Panc1 (cell line): ENCODE data around the gene FHAD1. TPM values are rescaled to one million over a fixed set of nuclear protein-coding genes. Genes with fewer than 3 reads are reported as not detected.

ENCODE experiments used
- ATAC-seq: fragments of 200-7000 bp; cut with Tn5 transposase; 2 replicates; pipeline ENCODE4 v1.9.1; 2020; ENCODE audit warnings: mild to moderate bottlenecking, moderate library complexity
- BruUV-seq: library from RNA; stranded (reverse); fragments of 400-500 nt; replicated peaks from 2 replicates; lab custom pipeline; 2021; lab: Mats Ljungman, UMichigan
- CTCF ChIA-PET: fragments of 300-600 bp; sonication (Branson Sonifier 250); formaldehyde crosslinking; loops from one replicate; lab custom pipeline; 2022; ENCODE audit warnings: antibody characterized with exemption; lab: Charles Lee
- POLR2A ChIA-PET: fragments of 300-600 bp; sonication (Branson Sonifier 250); formaldehyde crosslinking; loops from one replicate; lab custom pipeline; 2022; ENCODE audit warnings: antibody characterized with exemption; lab: Charles Lee
- DNase-seq: peaks from one replicate; pipeline ENCODE4 v3.0.0-alpha.2; 2010; ENCODE audit warnings: low read depth, low spot score
- H3K27ac ChIP-seq: 2 replicates; pipeline ENCODE4 v1.5.1; 2011; ENCODE audit warnings: mild to moderate bottlenecking, low read length, inconsistent platforms
- H3K27me3 ChIP-seq: fragments of 200-500 bp; sonication (Bioruptor generic); 2 replicates; pipeline ENCODE4 v1.6.0; 2014; ENCODE audit warnings: low read length, inconsistent platforms; ENCODE audit not compliant: control insufficient read depth, insufficient read depth
- H3K36me3 ChIP-seq: fragments of 200-500 bp; sonication (Bioruptor generic); 2 replicates; pipeline ENCODE4 v1.5.1; 2014; ENCODE audit warnings: inconsistent platforms, mild to moderate bottlenecking, low read length, moderate library complexity; ENCODE audit not compliant: control insufficient read depth, insufficient read depth
- H3K4me1 ChIP-seq: 2 replicates; pipeline ENCODE4 v1.5.1; 2011; ENCODE audit warnings: inconsistent platforms, mild to moderate bottlenecking, low read length, moderate library complexity; ENCODE audit not compliant: control insufficient read depth, insufficient read depth
- H3K4me3 ChIP-seq, 2 experiments: 2 replicates each; pipeline ENCODE4 v1.5.1; 2011 to 2012; ENCODE audit warnings: low read depth in 2 of 2, low read length in 2 of 2, mild to moderate bottlenecking in 2 of 2, inconsistent platforms in 1 of 2, moderate library complexity in 1 of 2
- H3K9me3 ChIP-seq: fragments of 200-500 bp; sonication (Bioruptor generic); 2 replicates; pipeline ENCODE4 v1.5.1; 2014; ENCODE audit warnings: low read depth, mild to moderate bottlenecking, inconsistent platforms, low read length, moderate library complexity; ENCODE audit not compliant: control insufficient read depth, insufficient read depth
- POLR2AphosphoS5 ChIP-seq: IDR thresholded peaks from 2 replicates; pipeline ENCODE4 v1.6.1; 2012; ENCODE audit warnings: mild to moderate bottlenecking, low read depth, low read length, moderate library complexity
- SIN3A ChIP-seq: IDR thresholded peaks from 2 replicates; pipeline ENCODE4 v1.6.1; 2012; ENCODE audit warnings: low read depth, mild to moderate bottlenecking, low read length, moderate library complexity, borderline replicate concordance; ENCODE audit not compliant: insufficient read depth
- TCF7L2 ChIP-seq: IDR thresholded peaks from 2 replicates; pipeline ENCODE4 v1.6.1; 2011; ENCODE audit warnings: mild to moderate bottlenecking, low read depth, low read length, inconsistent platforms
- in situ Hi-C: cut with HindIII; loops from 2 replicates; pipeline ENCODE4 v1.10.0; 2016; ENCODE audit warnings: low sequenced_read_pairs, low pct_unique_long_range_greater_than_20kb
- intact Hi-C: fragments of 100-400 bp; cut with micrococcal nuclease; formaldehyde crosslinking; loops from one replicate; pipeline ENCODE4 v1.10.0; 2022; ENCODE audit not compliant: unreplicated experiment
- total RNA-seq: library from RNA; stranded (reverse); gene quantifications from one replicate; pipeline ENCODE4 v1.2.1, GENCODE V29; 2021; ENCODE audit not compliant: unreplicated experiment
- TF ChIP-seq, protein P1 (sequence below), 2 experiments: IDR thresholded peaks; 2 replicates each; pipeline ENCODE4 v1.6.1; 2011 to 2012; ENCODE audit warnings: low read depth in 2 of 2, control low read depth in 1 of 2, low read length in 1 of 2, mild to moderate bottlenecking in 1 of 2, moderate library complexity in 1 of 2; ENCODE audit not compliant: insufficient read depth in 1 of 2
- TF ChIP-seq, protein P2 (sequence below): fragments of 450-650 bp; IDR thresholded peaks from 2 replicates; pipeline ENCODE4 v1.5.1; 2017; ENCODE audit warnings: mild to moderate bottlenecking

Gene FHAD1
- total RNA-seq, 1 experiment from 2014 or later = 0.23 TPM

DNA sequence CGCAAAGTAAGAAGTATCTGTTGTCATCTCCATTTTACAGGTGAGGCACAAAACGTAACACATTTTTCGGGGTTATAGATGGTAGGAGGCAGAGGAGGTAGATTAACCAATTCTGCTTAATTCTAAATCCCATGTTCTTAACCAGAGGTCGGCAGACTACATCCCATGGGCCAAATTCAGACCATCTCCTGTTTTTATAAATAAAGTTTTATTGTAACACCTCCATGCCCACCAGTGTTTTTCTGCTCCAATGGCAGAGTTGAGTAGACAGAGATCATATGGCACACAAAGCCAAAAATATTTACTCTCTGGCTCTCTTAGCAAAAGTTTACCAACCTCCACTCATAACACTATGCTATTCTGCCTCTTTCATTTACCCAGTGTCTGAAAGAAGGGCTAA is 30.9 kb downstream of the FHAD1 start:
- H3K27me3 ChIP-seq = peaks cover 3% of the 10 kb centered on the region; the same call in 1 of the 2 replicates
- ChIA-PET POLR2A (no interaction called here), CTCF (no interaction called here)
- in situ Hi-C loops = no loop called here
- no TSS peak for BruUV-seq
- H3K27ac ChIP-seq = no peak overlapping the region
- no peaks in the 10 kb centered on the region for H3K36me3 ChIP-seq
- no peaks in the 10 kb centered on the region for H3K9me3 ChIP-seq
- 0 out of 2 replicates have a peak, but pooled peaks cover 1% of the 10 kb centered on the region for H3K4me1 ChIP-seq
- intact Hi-C loops = no loop called here
- no peak for DNase-seq
- no peak for ATAC-seq
- no peak overlapping the region for H3K4me3 ChIP-seq
- TF ChIP-seq, protein P1, sequence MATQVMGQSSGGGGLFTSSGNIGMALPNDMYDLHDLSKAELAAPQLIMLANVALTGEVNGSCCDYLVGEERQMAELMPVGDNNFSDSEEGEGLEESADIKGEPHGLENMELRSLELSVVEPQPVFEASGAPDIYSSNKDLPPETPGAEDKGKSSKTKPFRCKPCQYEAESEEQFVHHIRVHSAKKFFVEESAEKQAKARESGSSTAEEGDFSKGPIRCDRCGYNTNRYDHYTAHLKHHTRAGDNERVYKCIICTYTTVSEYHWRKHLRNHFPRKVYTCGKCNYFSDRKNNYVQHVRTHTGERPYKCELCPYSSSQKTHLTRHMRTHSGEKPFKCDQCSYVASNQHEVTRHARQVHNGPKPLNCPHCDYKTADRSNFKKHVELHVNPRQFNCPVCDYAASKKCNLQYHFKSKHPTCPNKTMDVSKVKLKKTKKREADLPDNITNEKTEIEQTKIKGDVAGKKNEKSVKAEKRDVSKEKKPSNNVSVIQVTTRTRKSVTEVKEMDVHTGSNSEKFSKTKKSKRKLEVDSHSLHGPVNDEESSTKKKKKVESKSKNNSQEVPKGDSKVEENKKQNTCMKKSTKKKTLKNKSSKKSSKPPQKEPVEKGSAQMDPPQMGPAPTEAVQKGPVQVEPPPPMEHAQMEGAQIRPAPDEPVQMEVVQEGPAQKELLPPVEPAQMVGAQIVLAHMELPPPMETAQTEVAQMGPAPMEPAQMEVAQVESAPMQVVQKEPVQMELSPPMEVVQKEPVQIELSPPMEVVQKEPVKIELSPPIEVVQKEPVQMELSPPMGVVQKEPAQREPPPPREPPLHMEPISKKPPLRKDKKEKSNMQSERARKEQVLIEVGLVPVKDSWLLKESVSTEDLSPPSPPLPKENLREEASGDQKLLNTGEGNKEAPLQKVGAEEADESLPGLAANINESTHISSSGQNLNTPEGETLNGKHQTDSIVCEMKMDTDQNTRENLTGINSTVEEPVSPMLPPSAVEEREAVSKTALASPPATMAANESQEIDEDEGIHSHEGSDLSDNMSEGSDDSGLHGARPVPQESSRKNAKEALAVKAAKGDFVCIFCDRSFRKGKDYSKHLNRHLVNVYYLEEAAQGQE (IDR thresholded peaks at IDR 0.05; ENCODE audit: insufficient read depth in 1 of 2, low read depth in 2 of 2, low read length in 1 of 2) = no peak
- TF ChIP-seq POLR2AphosphoS5 (no peak), SIN3A (no peak), TCF7L2 (no peak)
- TF ChIP-seq, protein P2, sequence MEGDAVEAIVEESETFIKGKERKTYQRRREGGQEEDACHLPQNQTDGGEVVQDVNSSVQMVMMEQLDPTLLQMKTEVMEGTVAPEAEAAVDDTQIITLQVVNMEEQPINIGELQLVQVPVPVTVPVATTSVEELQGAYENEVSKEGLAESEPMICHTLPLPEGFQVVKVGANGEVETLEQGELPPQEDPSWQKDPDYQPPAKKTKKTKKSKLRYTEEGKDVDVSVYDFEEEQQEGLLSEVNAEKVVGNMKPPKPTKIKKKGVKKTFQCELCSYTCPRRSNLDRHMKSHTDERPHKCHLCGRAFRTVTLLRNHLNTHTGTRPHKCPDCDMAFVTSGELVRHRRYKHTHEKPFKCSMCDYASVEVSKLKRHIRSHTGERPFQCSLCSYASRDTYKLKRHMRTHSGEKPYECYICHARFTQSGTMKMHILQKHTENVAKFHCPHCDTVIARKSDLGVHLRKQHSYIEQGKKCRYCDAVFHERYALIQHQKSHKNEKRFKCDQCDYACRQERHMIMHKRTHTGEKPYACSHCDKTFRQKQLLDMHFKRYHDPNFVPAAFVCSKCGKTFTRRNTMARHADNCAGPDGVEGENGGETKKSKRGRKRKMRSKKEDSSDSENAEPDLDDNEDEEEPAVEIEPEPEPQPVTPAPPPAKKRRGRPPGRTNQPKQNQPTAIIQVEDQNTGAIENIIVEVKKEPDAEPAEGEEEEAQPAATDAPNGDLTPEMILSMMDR = no peak

DNA sequence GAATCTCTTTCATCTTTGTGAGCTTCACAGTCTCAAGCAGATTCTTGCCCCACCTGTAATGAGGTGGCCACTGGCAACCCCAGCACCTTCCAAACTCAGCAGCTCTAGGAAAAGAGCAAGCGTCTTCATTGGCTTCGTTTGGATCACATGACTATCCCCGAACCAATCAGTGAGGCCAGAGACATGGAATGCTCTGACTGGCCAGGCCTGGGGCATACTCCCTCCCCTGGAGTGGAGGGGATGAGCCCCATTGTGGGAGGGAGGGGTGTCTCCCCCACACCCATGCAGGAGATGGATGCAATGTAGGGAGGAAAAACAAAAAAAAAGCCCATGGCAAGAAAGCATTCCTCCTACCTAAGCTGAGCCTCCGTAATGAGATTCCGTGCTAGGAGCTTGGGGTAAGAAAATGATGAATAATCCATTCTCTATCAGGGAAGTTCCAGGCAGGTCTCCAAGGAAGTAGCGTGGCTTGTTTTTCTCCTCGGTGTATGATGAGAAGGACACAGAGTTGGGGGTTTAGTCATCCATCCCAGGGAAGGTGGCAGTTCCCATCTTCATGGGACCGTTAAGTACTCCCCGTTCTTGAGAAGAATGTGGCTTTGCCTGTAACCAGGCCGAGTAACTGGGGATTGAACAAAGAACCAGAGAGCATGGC is 32.7 kb downstream of the FHAD1 start:
- no TSS peak for BruUV-seq
- H3K27ac ChIP-seq = no peak overlapping the region
- CTCF ChIA-PET = no interaction called here
- in situ Hi-C loops (loop anchor here (5.0 kb wide), 1 partner anchor 142 kb away; no protein-coding TSS in a partner anchor), intact Hi-C loops (no loop called here)
- TF ChIP-seq TCF7L2 (no peak), POLR2AphosphoS5 (no peak), SIN3A (no peak)
- TF ChIP-seq, protein P1 (IDR thresholded peaks at IDR 0.05; ENCODE audit: insufficient read depth in 1 of 2, low read depth in 2 of 2, low read length in 1 of 2) = no peak
- TF ChIP-seq, protein P2 = no peak
- no peaks in the 10 kb centered on the region for H3K36me3 ChIP-seq
- DNase-seq = no peak
- no peaks in the 10 kb centered on the region for H3K4me1 ChIP-seq
- POLR2A ChIA-PET = no interaction called here
- no peak overlapping the region for H3K4me3 ChIP-seq
- H3K9me3 ChIP-seq = no peaks in the 10 kb centered on the region
- peak; percentile 63; the same call in 1 of the 2 replicates for ATAC-seq
- H3K27me3 ChIP-seq = peaks cover 3% of the 10 kb centered on the region; the same call in 1 of the 2 replicates
